HFF-Myc (cell line): ENCODE data around the gene KLHDC4.
A peak's percentile ranks its signal among the peaks of the same experiment; 100 is the strongest.
"Not testable (repeated sequence)": the region's sequence is repeated elsewhere in the genome, so short reads cannot be mapped to it uniquely, and the experiment has no call there.

ENCODE experiments used
- DNase-seq: peaks from one replicate; pipeline ENCODE4 v3.0.0-alpha.2; 2011; ENCODE audit warnings: low read depth; ENCODE audit errors: extremely low read depth
- H3K4me3 ChIP-seq: replicated peaks from 2 replicates; pipeline ENCODE4 v1.5.1; 2011; ENCODE audit warnings: low read depth, mild to moderate bottlenecking, control low read depth, low read length
- CTCF ChIP-seq: IDR thresholded peaks from 2 replicates; pipeline ENCODE4 v1.5.1; 2012; ENCODE audit warnings: mild to moderate bottlenecking, low read depth, low read length, control low read depth; ENCODE audit errors: missing control alignments

Gene KLHDC4

GRCh38 chr16:87681981-87682570, 83.7 kb downstream of the KLHDC4 start:
- TF ChIP-seq CTCF = peak; percentile 51
- no peak overlapping the region for H3K4me3 ChIP-seq
- DNase-seq = peak; percentile 17

- DNase-seq, H3K4me3 ChIP-seq: not testable (repeated sequence)
Observed at GRCh38 chr16:87681051-87681602, 84.7 kb downstream of the KLHDC4 start.

- no peak overlapping the region for H3K4me3 ChIP-seq
- TF ChIP-seq CTCF = no peak
- DNase-seq = no peak
Observed at GRCh38 chr16:87680272-87680644, 85.5 kb downstream of the KLHDC4 start.

GRCh38 chr16:87679593-87680271, 86.1 kb downstream of the KLHDC4 start:
- no peak overlapping the region for H3K4me3 ChIP-seq
- DNase-seq = no peak
- no peak for TF ChIP-seq CTCF

- no peak overlapping the region for H3K4me3 ChIP-seq
- DNase-seq = no peak
Observed at GRCh38 chr16:87678618-87679017, 87.2 kb downstream of the KLHDC4 start.

GRCh38 chr16:87677830-87678229, 88.0 kb downstream of the KLHDC4 start:
- no peak overlapping the region for H3K4me3 ChIP-seq
- no peak for DNase-seq
- TF ChIP-seq CTCF = no peak

More at GRCh38 chr16:87678618-87679017, 87.2 kb downstream of the KLHDC4 start:
- TF ChIP-seq CTCF = no peak

- H3K4me3 ChIP-seq = no peak overlapping the region
- no peak for DNase-seq
- TF ChIP-seq CTCF = no peak
Observed at GRCh38 chr16:87675111-87675719, 90.6 kb downstream of the KLHDC4 start.
